ENCODE data around the gene ZNF436.

GRCh38 chr1:23367451-23367790 lies 2.2 kb downstream of the ZNF436 start:
- TF ChIP-seq CTCF (optimal IDR thresholded peaks at IDR 0.05 in 1 of 3, IDR thresholded peaks at IDR 0.05 in 1 of 3, conservative IDR thresholded peaks at IDR 0.05 in 1 of 3; ENCODE audit: extremely low read depth in 1 of 3, insufficient read depth in 2 of 3, low read length in 3 of 3) (no peak), EZH2 (IDR thresholded peaks at IDR 0.05; ENCODE audit: low read length) (no peak)
